Activated T-cell treated with anti-CD3 and anti-CD28 coated beads for 24 hours (primary cell): Measurements from ENCODE around the gene TENT5A.
"Not testable (repeated sequence)": the region's sequence is repeated elsewhere in the genome, so short reads cannot be mapped to it uniquely, and the experiment has no call there.

Experiments used
- DNase-seq: peaks from one replicate; pipeline ENCODE4 v3.0.0-alpha.2; 2020; ENCODE audit warnings: low read depth

The TENT5A gene

GRCh38 chr6:81750681-81751387 is 1.6 kb downstream of the TENT5A start:
- no peak for DNase-seq

DNA sequence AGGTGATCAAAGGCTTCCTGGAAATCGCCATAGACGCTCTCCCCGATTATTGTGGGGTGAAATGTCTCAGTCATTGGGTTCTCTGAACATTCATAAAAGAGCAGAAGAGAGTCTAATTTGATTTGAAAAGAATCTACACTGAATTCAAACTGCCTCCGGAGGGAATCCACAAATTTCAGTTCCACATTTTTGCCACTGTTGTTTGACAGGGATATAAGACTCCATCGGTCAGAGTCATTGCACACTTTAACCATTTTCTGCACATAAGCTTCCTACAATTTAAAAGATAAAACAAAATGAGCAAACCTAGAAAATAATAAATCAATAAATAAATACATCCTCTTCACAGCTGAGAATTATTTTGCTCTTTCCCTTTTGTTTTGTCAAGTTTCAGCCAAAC is 2.3 kb downstream of the TENT5A start:
- no peak for DNase-seq

DNA sequence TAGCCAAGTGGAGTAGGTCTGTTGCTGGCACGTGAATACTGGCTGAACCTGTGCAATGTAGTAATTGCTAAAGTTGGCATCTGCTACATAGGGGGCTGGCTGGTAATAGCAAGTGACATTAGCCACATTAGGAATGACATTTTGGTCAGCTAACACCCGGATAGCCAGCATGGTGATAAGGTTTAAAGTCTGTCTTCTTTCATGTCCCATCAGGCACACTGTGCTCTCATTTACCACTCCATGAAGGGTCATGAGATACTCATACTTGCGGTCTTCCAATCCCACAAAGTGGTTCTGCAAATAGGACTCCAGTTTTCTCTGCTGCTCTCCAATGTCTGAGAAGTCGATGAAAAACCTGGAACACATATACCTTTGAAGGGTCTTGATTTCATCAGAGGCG is 2.8 kb downstream of the TENT5A start:
- DNase-seq: no peak

GRCh38 chr6:81748994-81749393 is 3.5 kb downstream of the TENT5A start:
- no peak for DNase-seq

GRCh38 chr6:81747327-81747726 is 5.2 kb downstream of the TENT5A start:
- no peak for DNase-seq

- DNase-seq: no peak
Measured at GRCh38 chr6:81744131-81744530, 8.3 kb downstream of the TENT5A start.

DNA sequence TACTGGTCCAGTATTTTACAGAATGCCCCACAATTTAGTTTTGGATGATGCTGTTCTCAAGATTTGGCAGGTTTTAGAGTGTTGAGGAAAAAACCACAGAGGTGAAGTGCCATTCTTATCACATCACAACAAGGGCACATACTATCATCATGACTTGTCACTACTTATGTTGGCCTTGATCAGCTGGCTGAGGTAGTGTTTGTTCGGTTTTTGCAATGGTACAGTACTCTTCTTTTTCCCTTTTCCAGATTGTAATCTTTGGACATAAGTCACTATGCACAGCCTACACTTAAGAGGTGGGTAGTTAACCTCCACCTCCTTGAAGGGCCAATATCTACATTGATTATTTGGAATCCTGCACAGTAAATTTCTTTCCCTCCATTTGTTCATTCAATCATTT is 8.8 kb downstream of the TENT5A start:
- no peak for DNase-seq

- no peak for DNase-seq
Measured at GRCh38 chr6:81741689-81742088, 10.8 kb downstream of the TENT5A start.

- not testable (repeated sequence) for DNase-seq
Measured at GRCh38 chr6:81740591-81740990, 11.9 kb downstream of the TENT5A start.

DNA sequence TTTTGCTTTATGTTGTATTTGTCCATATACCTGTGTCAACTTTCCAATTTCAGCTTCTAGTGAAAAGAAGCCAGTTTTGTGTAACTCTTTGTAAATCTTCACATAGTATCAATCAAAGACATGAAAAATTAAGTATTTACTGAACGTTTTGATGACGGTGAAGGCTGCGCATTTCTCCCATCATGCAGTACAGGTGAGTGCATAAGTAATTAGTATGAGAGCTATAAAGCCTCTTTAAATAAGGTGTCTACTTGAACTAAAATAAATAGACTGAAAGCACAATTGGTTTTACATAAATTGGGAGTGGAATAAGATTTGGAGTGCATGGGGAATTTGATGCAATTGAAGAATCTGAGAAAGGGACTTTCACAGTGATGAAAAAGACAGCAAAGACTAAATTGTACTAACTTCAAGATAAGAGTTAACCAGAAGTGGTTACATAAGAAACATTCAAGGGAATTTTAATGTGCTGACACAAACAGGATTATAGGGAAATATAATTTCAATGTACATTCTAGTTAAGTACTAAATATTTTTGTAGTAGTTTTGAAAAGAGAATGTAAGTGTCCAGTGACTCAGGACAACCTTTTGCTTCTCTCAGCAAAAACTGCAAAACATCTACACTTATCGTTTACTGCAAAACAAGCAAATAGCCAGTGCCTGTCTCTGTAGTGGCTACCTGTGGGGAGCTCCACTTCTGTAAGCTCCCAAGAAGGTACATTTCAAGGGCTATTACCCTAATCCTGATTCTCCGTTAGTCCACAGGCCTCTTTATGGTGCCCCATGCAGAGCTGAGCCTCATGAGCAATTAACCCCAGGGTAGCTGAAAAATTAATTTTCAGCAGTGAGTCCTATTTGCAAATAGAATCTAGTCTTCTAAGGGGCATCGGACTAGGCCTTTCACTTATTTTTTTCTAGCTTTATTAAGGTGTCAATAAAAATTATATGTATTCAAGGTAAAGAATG is 13.0 kb downstream of the TENT5A start:
- no peak for DNase-seq

DNA sequence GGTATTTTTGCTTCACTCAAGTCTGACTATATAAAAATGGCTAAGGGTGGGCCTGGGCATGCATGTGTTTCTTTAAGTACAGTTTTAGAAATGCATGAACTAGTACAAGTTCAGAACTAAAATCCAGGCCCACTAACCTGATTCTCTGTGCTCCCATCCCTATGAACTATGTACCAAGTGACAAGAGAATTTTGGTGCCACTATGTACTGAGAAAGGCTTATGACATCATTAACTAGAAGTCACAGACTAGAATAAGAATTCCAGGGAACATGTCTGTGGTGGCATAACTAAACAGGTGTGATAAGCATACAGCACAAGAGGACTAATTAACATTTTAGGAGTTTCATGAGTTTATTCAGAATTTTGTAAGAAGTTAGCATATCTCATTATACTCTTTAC is 16.1 kb downstream of the TENT5A start:
- no peak for DNase-seq

DNA sequence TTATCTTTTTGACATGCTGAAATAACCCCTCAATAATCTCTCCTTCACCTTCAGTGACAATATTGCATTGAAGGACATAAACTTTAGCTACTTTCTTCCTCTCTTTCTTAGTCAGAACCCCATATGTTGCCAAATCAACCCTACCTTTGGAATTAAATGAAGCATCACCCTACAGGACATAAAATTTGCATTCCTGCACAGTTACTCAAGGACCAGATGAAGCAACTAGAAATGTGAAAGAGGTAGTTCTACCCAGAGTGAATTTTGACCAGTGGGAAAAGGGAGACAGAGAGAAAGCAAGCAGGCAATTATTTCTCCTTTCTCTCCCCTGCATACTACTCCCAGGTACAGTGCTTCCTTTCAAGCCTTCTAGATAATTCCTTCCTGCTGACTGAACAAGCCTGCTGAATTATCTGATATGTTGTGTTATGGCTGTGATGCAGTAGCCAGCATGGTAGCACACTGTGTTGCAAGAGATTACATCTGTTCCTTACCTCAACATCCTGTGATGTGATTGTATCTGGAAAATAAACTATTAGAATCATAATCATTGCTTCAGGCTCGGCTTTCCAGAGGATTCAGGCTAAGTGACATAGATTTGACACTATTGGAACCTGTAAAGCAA is 16.6 kb downstream of the TENT5A start:
- DNase-seq: no peak

GRCh38 chr6:81734500-81735150 is 17.9 kb downstream of the TENT5A start:
- no peak for DNase-seq

- DNase-seq: no peak
Measured at GRCh38 chr6:81734081-81734480, 18.4 kb downstream of the TENT5A start.

DNA sequence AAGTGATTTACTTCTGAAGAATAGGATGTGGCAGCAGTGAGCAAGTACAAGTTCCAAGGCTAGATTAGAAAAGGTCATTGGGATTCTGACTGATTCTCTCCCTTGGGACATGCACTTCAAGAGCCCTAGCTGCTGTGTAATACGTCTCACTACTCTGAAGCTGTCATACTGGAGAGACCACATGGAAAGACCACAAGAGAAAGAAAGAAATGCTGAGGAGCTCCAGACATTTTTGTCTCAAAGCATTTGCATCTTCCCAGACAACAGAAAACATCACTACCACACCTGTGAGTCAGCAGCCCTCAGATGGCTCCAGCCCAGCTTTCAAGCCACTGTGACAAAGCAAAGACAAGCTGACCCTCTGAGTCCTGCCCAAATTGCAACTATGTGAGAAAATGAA is 20.7 kb downstream of the TENT5A start:
- no peak for DNase-seq

GRCh38 chr6:81727876-81728517 is 24.5 kb downstream of the TENT5A start:
- DNase-seq: no peak

DNA sequence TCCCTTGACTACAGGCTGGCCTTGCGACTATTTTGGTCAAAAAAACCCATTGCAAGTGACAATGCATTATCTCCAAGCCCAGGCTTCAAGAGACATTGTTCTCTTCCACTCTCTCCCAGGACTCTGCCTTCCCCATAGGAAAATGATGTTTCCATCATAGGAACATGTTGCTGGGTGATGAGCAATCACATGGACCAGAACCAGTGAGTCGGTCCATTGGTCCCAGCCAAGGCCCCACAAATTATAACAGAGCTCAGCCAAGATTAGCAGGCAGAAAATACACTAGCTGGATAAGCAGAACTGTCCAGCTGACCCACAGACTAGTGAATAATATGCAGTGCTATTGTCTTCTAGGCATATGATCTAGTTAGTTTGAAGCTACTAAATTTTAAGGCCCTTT is 27.4 kb downstream of the TENT5A start:
- no peak for DNase-seq

- DNase-seq: no peak
Measured at GRCh38 chr6:81722506-81723223, 29.8 kb downstream of the TENT5A start.

GRCh38 chr6:81720427-81720826 is 32.1 kb downstream of the TENT5A start:
- no peak for DNase-seq

GRCh38 chr6:81718126-81718525 is 34.4 kb downstream of the TENT5A start:
- DNase-seq: no peak

DNA sequence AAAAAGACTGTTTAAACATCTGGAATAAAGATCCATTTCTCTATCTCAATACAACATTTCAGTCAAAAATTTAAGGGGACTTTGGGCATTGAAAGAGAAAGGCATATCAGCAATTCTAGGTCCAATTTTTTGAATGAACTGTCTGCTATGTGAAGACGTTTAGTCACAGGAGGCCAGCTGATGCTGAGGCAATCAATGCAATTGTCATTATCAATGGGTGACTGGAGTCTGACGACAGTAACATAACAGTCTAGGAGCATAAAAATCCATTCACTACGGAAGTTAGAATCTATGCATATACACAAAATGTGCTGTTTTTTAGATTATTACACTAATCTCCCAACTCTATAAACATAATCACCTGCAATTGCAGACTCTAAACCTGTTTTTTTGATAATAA is 37.8 kb downstream of the TENT5A start:
- no peak for DNase-seq
